Left hindlimb (tissue), 1 donor: ENCODE results near the gene DGKG.

Source experiments
- DNase-seq: peaks from one replicate; pipeline ENCODE4 v3.0.0-alpha.2; 2018

Gene DGKG

GRCh38 chr3:186200726-186201125 is 161.3 kb downstream of the DGKG start:
- peak; percentile 63 for DNase-seq

- no peak for DNase-seq
Measured at GRCh38 chr3:186198442-186198841, 163.6 kb downstream of the DGKG start.

GRCh38 chr3:186194451-186194811 is 167.6 kb downstream of the DGKG start:
- DNase-seq = no peak

- peak; percentile 59 for DNase-seq
Measured at GRCh38 chr3:186193534-186194450, 168.2 kb downstream of the DGKG start.

- DNase-seq = no peak
Measured at GRCh38 chr3:186192823-186193222, 169.2 kb downstream of the DGKG start.

GRCh38 chr3:186189492-186189891 is 172.5 kb downstream of the DGKG start:
- DNase-seq = no peak

- no peak for DNase-seq
Measured at GRCh38 chr3:186187401-186188275, 174.4 kb downstream of the DGKG start.

- no peak for DNase-seq
Measured at GRCh38 chr3:186185194-186185787, 176.7 kb downstream of the DGKG start.

- DNase-seq = no peak
Measured at GRCh38 chr3:186184021-186184420, 178.0 kb downstream of the DGKG start.

GRCh38 chr3:186182850-186183249 is 179.2 kb downstream of the DGKG start:
- no peak for DNase-seq

- DNase-seq = no peak
Measured at GRCh38 chr3:186181901-186182300, 180.1 kb downstream of the DGKG start.

GRCh38 chr3:186180891-186181481 is 181.0 kb downstream of the DGKG start:
- DNase-seq = no peak

GRCh38 chr3:186180151-186180550 is 181.9 kb downstream of the DGKG start:
- no peak for DNase-seq

GRCh38 chr3:186178412-186178811 is 183.6 kb downstream of the DGKG start:
- no peak for DNase-seq

- no peak for DNase-seq
Measured at GRCh38 chr3:186176373-186176990, 185.6 kb downstream of the DGKG start.

GRCh38 chr3:186173224-186173815 is 188.7 kb downstream of the DGKG start:
- DNase-seq = no peak

GRCh38 chr3:186172353-186172752 is 189.7 kb downstream of the DGKG start:
- DNase-seq = no peak

- DNase-seq = no peak
Measured at GRCh38 chr3:186171521-186171920, 190.5 kb downstream of the DGKG start.

- DNase-seq = no peak
Measured at GRCh38 chr3:186170516-186170915, 191.5 kb downstream of the DGKG start.

- DNase-seq = no peak
Measured at GRCh38 chr3:186169379-186169778, 192.7 kb downstream of the DGKG start.

- no peak for DNase-seq
Measured at GRCh38 chr3:186168976-186169375, 193.1 kb downstream of the DGKG start.
